GM10248 (cell line): ENCODE results near the gene NDUFS6.

Source experiments
- CTCF ChIA-PET: fragments of 300-600 bp; sonication (Branson Sonifier 250); formaldehyde crosslinking; extraction: SDS; loops from one replicate; lab custom pipeline; 2021; ENCODE audit warnings: antibody characterized with exemption; lab: Yijun Ruan, JAX
- POLR2A ChIA-PET: fragments of 350-650 bp; sonication (Branson Sonifier 250); formaldehyde crosslinking; extraction: SDS; loops from one replicate; lab custom pipeline; 2020; ENCODE audit warnings: antibody characterized with exemption; lab: Yijun Ruan, JAX
- DNase-seq: peaks from one replicate; pipeline ENCODE4 v3.0.0; 2012; ENCODE audit errors: extremely low spot score
- CTCF ChIP-seq: IDR thresholded peaks from 2 replicates; pipeline ENCODE4 v1.5.1; 2012; ENCODE audit warnings: mild to moderate bottlenecking, low read depth; ENCODE audit errors: extremely low read depth, missing control alignments, control extremely low read depth

NDUFS6 gene

GRCh38 chr5:1817261-1818043 lies 16.2 kb downstream of the NDUFS6 start:
- ChIA-PET CTCF (interaction anchor here (1.5 kb wide), 1 partner anchor 9 kb away, joined by 5 read pairs; no protein-coding TSS in a partner anchor), POLR2A (no interaction called here)
- DNase-seq: no peak
- TF ChIP-seq CTCF: no peak

GRCh38 chr5:1818784-1819183 lies 17.6 kb downstream of the NDUFS6 start:
- no peak for DNase-seq
- no peak for TF ChIP-seq CTCF
- ChIA-PET CTCF (interaction anchor here (1.5 kb wide), 1 partner anchor 10 kb away, joined by 5 read pairs; no protein-coding TSS in a partner anchor), POLR2A (no interaction called here)

- ChIA-PET POLR2A (no interaction called here), CTCF (interaction anchor here (1.0 to 1.3 kb wide), 2 partner anchors 11 to 81 kb away, joined by 3 read pairs; no protein-coding TSS in a partner anchor)
- no peak for DNase-seq
- no peak for TF ChIP-seq CTCF
Measured at GRCh38 chr5:1819458-1819857, 18.3 kb downstream of the NDUFS6 start.

GRCh38 chr5:1820381-1820780 lies 19.2 kb downstream of the NDUFS6 start:
- ChIA-PET POLR2A (no interaction called here), CTCF (interaction anchor here (1.0 to 1.3 kb wide), 2 partner anchors 12 to 82 kb away, joined by 3 read pairs; no protein-coding TSS in a partner anchor)
- no peak for DNase-seq
- TF ChIP-seq CTCF: no peak

GRCh38 chr5:1820926-1821325 lies 19.7 kb downstream of the NDUFS6 start:
- CTCF ChIA-PET: no interaction called here
- POLR2A ChIA-PET: no interaction called here
- TF ChIP-seq CTCF: no peak
- no peak for DNase-seq

- CTCF ChIA-PET: no interaction called here
Measured at GRCh38 chr5:1821862-1822261, 20.7 kb downstream of the NDUFS6 start.

More at GRCh38 chr5:1821862-1822261, 20.7 kb downstream of the NDUFS6 start:
- no peak for TF ChIP-seq CTCF
- POLR2A ChIA-PET: no interaction called here
- no peak for DNase-seq
